K562 (cell line): ENCODE results near the gene PDE12. TPM values are rescaled to one million over a fixed set of nuclear protein-coding genes. Genes with fewer than 3 reads are reported as not detected.

ENCODE experiments used
- ASH1L ChIP-seq: fragments of 450-650 bp; IDR thresholded peaks from 2 replicates; pipeline ENCODE4 v1.6.1; 2018; ENCODE audit warnings: borderline replicate concordance, mild to moderate bottlenecking, low read depth; ENCODE audit not compliant: partially characterized antibody
- CSDE1 ChIP-seq, 2 experiments: fragments of 450-650 bp; IDR thresholded peaks; 2 replicates each; pipeline ENCODE4 v1.6.1; 2016; ENCODE audit warnings: mild to moderate bottlenecking in 1 of 2
- IRF2 ChIP-seq: sonication (generic); formaldehyde crosslinking; IDR thresholded peaks from 2 replicates; pipeline ENCODE4 v1.8.1; 2022; ENCODE audit warnings: mild to moderate bottlenecking, missing genetic modification reagents
- MTA1 ChIP-seq: fragments of 450-650 bp; IDR thresholded peaks from 2 replicates; pipeline ENCODE4 v1.6.1; 2017; ENCODE audit warnings: borderline replicate concordance
- SIN3B ChIP-seq: fragments of 450-650 bp; IDR thresholded peaks from 2 replicates; pipeline ENCODE4 v1.6.1; 2017; ENCODE audit warnings: low read depth, mild to moderate bottlenecking, moderate library complexity
- SMARCC2 ChIP-seq: fragments of 450-650 bp; IDR thresholded peaks from 2 replicates; pipeline ENCODE4 v1.6.1; 2017; ENCODE audit warnings: antibody characterized with exemption, moderate library complexity, mild to moderate bottlenecking, low read depth
- TAF9B ChIP-seq: fragments of 450-650 bp; IDR thresholded peaks from 2 replicates; pipeline ENCODE4 v1.6.1; 2018; ENCODE audit warnings: mild to moderate bottlenecking; ENCODE audit not compliant: partially characterized antibody
- YY1 ChIP-seq, 3 experiments: IDR thresholded peaks; 2 replicates each; pipeline ENCODE4 v1.6.1; 2011; ENCODE audit warnings: low read length in 2 of 3, mild to moderate bottlenecking in 2 of 3, moderate library complexity in 2 of 3, borderline replicate concordance in 1 of 3, control low read depth in 1 of 3, low read depth in 1 of 3; ENCODE audit not compliant: insufficient read depth in 3 of 3, insufficient replicate concordance in 2 of 3, control insufficient read depth in 1 of 3, insufficient read length in 1 of 3; ENCODE audit errors: extremely low read depth in 1 of 3
- polyA plus RNA-seq, 8 experiments: library from polyadenylated mRNA; depleted of rRNA in 4 of 8; stranded (reverse) in 5 of 8; unstranded in 3 of 8; fragments of >200 nt; fragmentation: Nextera tagmentation in 2 of 8; fragmentation: Illumina TruSeq in 1 of 8; extraction: Ambion mirVana in 2 of 8; extraction: Trizol in 1 of 8; gene quantifications; 2 replicates each; pipeline versions ENCODE4 v1.2.1 to v1.2.3, GENCODE V29; 2011 to 2014; ENCODE audit warnings: inconsistent platforms in 1 of 8, missing spikeins in 1 of 8
- total RNA-seq, 7 experiments: library from RNA; depleted of rRNA in 6 of 7; stranded (reverse); fragments of >200 nt in 6 of 7; fragmentation: Illumina TruSeq in 2 of 7; extraction: Trizol in 2 of 7; gene quantifications; 2 replicates each; pipeline versions ENCODE4 v1.2.1 to v1.2.3, GENCODE V29; 2011 to 2021; ENCODE audit warnings: low replicate concordance in 1 of 7
- TF ChIP-seq, protein P1 (sequence below): fragments of 450-650 bp; IDR thresholded peaks from 2 replicates; pipeline ENCODE4 v1.6.1; 2017; ENCODE audit warnings: antibody characterized with exemption

Gene PDE12
- total and polyA plus RNA-seq, 9 of the 15 experiments (the other 6 are each of a cell fraction or from before 2014, with no cell fraction given), result 2.1 to 20.5 (median 10.0) TPM

DNA sequence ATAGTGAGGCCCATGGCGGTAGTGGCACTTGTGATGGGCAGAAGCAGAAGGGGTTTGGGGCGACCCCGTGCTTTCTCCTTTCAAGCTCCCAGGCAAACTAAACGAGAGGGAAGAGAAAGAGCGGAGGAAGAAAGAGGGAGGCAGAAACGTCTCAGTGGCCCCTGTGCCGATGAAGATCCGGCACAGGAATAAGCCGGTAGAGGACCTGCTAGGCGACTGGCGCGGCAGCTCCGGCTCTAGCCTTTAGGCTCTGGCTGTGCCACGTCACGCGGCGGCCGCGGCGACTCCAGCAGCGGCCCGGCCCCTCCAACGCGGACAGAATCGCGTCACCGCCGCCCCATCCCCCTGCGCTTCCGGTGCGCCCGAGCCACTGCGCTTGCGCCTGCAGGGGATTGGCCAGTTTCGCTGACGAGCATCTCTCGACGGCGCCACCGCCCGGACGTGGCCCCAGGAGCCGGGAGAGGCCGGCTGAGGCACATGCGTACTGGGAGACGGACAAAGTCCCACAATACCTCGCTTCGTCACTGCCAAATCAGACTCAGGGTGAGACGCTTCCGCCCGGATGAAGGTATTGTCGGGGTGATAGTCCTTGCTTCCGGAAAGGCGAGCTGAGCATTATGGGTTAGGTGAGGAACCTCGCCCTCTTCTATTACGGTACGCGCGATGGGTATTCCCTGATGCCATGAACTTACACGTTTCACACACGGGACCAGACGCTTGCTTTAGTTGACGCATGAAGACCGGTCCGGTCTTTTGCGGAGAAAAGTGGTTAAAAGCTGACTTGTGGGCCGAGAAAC, 41.3 kb downstream of the PDE12 start, which contains the start of gene ARF4 (continued):
- TF ChIP-seq YY1 (IDR thresholded peaks at IDR 0.05; ENCODE audit: borderline replicate concordance in 1 of 3, control insufficient read depth in 1 of 3, extremely low read depth in 1 of 3, insufficient read depth in 3 of 3, insufficient read length in 1 of 3, insufficient replicate concordance in 2 of 3, low read depth in 1 of 3, low read length in 2 of 3), result peak in 1 of 3 experiments; percentile 51
- TF ChIP-seq ASH1L, result peak; percentile 25
- TF ChIP-seq, protein P1, sequence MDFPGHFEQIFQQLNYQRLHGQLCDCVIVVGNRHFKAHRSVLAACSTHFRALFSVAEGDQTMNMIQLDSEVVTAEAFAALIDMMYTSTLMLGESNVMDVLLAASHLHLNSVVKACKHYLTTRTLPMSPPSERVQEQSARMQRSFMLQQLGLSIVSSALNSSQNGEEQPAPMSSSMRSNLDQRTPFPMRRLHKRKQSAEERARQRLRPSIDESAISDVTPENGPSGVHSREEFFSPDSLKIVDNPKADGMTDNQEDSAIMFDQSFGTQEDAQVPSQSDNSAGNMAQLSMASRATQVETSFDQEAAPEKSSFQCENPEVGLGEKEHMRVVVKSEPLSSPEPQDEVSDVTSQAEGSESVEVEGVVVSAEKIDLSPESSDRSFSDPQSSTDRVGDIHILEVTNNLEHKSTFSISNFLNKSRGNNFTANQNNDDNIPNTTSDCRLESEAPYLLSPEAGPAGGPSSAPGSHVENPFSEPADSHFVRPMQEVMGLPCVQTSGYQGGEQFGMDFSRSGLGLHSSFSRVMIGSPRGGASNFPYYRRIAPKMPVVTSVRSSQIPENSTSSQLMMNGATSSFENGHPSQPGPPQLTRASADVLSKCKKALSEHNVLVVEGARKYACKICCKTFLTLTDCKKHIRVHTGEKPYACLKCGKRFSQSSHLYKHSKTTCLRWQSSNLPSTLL, result peak; percentile 80; the same call in 1 of the 2 replicates
- TF ChIP-seq TAF9B, result peak; percentile 28
- 0 out of 2 replicates have a peak, but pooled peaks have one; percentile 13 for TF ChIP-seq SIN3B
- TF ChIP-seq MTA1, result peak; percentile 65; the same call in 1 of the 2 replicates
- no peak for TF ChIP-seq SMARCC2
- TF ChIP-seq IRF2 (CRISPR knock-in tag), result no peak
- TF ChIP-seq CSDE1 (IDR thresholded peaks at IDR 0.05), result no peak
